ENCODE data around the gene NUFIP2.

DNA sequence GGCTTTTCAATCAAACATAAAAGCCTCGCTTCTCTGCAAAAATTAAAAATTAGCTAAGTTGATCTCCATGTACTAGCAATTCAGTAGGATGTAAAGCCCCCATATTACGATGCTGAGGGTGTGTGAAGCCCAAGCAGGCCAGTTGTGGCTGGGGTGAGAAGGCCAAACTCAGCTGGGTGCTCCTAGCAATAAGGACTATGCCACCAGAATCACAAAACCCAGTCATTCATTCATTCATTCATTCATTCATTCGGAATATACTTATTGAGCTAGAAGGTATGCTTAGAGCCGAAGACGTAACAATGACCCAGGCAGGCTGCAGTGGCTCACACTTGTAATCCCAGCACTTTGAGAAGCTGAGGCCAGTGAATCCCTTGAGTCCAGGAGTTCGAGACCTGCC is 51.2 kb downstream of the NUFIP2 start:
- TF ChIP-seq, protein P1, sequence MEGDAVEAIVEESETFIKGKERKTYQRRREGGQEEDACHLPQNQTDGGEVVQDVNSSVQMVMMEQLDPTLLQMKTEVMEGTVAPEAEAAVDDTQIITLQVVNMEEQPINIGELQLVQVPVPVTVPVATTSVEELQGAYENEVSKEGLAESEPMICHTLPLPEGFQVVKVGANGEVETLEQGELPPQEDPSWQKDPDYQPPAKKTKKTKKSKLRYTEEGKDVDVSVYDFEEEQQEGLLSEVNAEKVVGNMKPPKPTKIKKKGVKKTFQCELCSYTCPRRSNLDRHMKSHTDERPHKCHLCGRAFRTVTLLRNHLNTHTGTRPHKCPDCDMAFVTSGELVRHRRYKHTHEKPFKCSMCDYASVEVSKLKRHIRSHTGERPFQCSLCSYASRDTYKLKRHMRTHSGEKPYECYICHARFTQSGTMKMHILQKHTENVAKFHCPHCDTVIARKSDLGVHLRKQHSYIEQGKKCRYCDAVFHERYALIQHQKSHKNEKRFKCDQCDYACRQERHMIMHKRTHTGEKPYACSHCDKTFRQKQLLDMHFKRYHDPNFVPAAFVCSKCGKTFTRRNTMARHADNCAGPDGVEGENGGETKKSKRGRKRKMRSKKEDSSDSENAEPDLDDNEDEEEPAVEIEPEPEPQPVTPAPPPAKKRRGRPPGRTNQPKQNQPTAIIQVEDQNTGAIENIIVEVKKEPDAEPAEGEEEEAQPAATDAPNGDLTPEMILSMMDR (IDR thresholded peaks at IDR 0.05) = no peak
- no peak for TF ChIP-seq ZFX (IDR thresholded peaks at IDR 0.05; ENCODE audit: borderline replicate concordance)

Measured in 22Rv1 (cell line).